HCT116 (cell line): Measurements from ENCODE around the gene OPCML.

Source experiments
- CEBPB ChIP-seq: IDR thresholded peaks from 2 replicates; pipeline ENCODE4 v1.6.1; 2012; ENCODE audit warnings: low read depth
- CTCF ChIP-seq, 3 experiments: fragments of 200-600 bp in 1 of 3; sonication (generic) in 1 of 3; IDR thresholded peaks in 2 of 3; conservative IDR thresholded peaks in 1 of 3; 2 replicates each; pipeline ENCODE4 v1.5.1; 2012 to 2017; ENCODE audit warnings: low read depth in 2 of 3, low read length in 2 of 3, antibody characterized with exemption in 1 of 3, borderline replicate concordance in 1 of 3, control low read depth in 1 of 3, mild to moderate bottlenecking in 1 of 3, mixed read lengths in 1 of 3, mixed run types in 1 of 3, moderate library complexity in 1 of 3; ENCODE audit not compliant: insufficient read depth in 1 of 3
- POLR2AphosphoS5 ChIP-seq: IDR thresholded peaks from 2 replicates; pipeline ENCODE4 v1.6.1; 2011; ENCODE audit warnings: mild to moderate bottlenecking, low read depth, low read length, moderate library complexity

GRCh38 chr11:132408877-132409276, 1123.4 kb downstream of the OPCML start:
- TF ChIP-seq CEBPB (no peak), CTCF (IDR thresholded peaks at IDR 0.05 in 2 of 3, conservative IDR thresholded peaks at IDR 0.05 in 1 of 3; ENCODE audit: borderline replicate concordance in 1 of 3, insufficient read depth in 1 of 3, low read depth in 2 of 3, low read length in 2 of 3) (no peak), POLR2AphosphoS5 (no peak)
